LNCAP (cell line): ENCODE results near the gene LIN9.

Experiments
- CTCF ChIP-seq: fragments of 450-650 bp; IDR thresholded peaks from 2 replicates; pipeline ENCODE4 v1.5.1; 2017; ENCODE audit warnings: mild to moderate bottlenecking

LIN9 gene

GRCh38 chr1:226204198-226204597 lies 104.8 kb downstream of the LIN9 start:
- no peak for TF ChIP-seq CTCF

GRCh38 chr1:226203655-226204054 lies 105.3 kb downstream of the LIN9 start:
- TF ChIP-seq CTCF = no peak

- no peak for TF ChIP-seq CTCF
Measured at GRCh38 chr1:226203240-226203639, 105.7 kb downstream of the LIN9 start.

- TF ChIP-seq CTCF = no peak
Measured at GRCh38 chr1:226202246-226202645, 106.7 kb downstream of the LIN9 start.

- TF ChIP-seq CTCF = peak; percentile 23; the same call in 1 of the 2 replicates
Measured at GRCh38 chr1:226201029-226201593, 107.9 kb downstream of the LIN9 start.

- TF ChIP-seq CTCF = no peak
Measured at GRCh38 chr1:226199971-226200370, 109.0 kb downstream of the LIN9 start.

- no peak for TF ChIP-seq CTCF
Measured at GRCh38 chr1:226195144-226195543, 113.8 kb downstream of the LIN9 start.

GRCh38 chr1:226187380-226187779 lies 121.6 kb downstream of the LIN9 start:
- TF ChIP-seq CTCF = no peak
